ENCODE results near the gene KCNK1. TPM values are rescaled to one million over a fixed set of nuclear protein-coding genes. Genes with fewer than 3 reads are reported as not detected.
"Not testable (repeated sequence)": the region's sequence is repeated elsewhere in the genome, so short reads cannot be mapped to it uniquely, and the experiment has no call there.

The KCNK1 gene
- total RNA-seq, 2 experiments from 2014 or later = not detected

DNA sequence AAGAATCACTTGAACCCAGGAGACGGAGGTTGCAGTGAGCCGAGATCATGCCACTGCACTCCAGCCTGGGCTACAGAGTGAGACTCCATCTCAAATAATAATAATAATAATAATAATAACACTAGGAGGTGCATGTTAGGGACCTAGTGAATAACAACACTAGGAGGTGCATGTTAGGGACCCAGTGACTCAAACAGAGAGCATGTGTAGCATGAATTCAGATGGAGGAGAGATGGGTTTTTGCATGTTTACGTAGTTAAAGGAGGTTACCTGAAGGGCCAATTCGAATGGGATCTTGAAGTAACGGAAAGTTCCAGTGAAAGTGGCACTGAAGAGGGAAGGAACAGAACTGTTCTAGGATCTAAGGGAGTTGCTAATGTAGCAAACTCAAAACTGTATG is 7.1 kb upstream of the KCNK1 start:
- POLR2A ChIA-PET = no interaction called here
- no peak for DNase-seq
- Mint-ChIP-seq H3K4me3 (no peak overlapping the region), H3K4me1 (ENCODE audit: low read depth) (no peaks in the 10 kb centered on the region), H3K27me3 (peaks cover 17% of the 10 kb centered on the region), H3K27ac (no peak overlapping the region), H3K9me3 (no peaks in the 10 kb centered on the region), H3K36me3 (ENCODE audit: low read depth) (no peaks in the 10 kb centered on the region)
- TF ChIP-seq CTCF (IDR thresholded peaks at IDR 0.05) = no peak
- ATAC-seq = no peak
- intact Hi-C loops (cut with micrococcal nuclease) = no loop called here
- CTCF ChIA-PET = no interaction called here

GRCh38 chr1:233607252-233608119 is 6.4 kb upstream of the KCNK1 start:
- H3K9me3 Mint-ChIP-seq = no peaks in the 10 kb centered on the region
- ATAC-seq (no peak), DNase-seq (no peak)
- H3K4me3 Mint-ChIP-seq = no peak overlapping the region
- peaks cover 21% of the 10 kb centered on the region for H3K27me3 Mint-ChIP-seq
- no peaks in the 10 kb centered on the region for H3K36me3 Mint-ChIP-seq (ENCODE audit: low read depth)
- no peak for TF ChIP-seq CTCF (IDR thresholded peaks at IDR 0.05)
- POLR2A ChIA-PET = no interaction called here
- intact Hi-C loops (cut with micrococcal nuclease) = no loop called here
- no peaks in the 10 kb centered on the region for H3K4me1 Mint-ChIP-seq (ENCODE audit: low read depth)
- CTCF ChIA-PET = no interaction called here
- no peak overlapping the region for H3K27ac Mint-ChIP-seq

GRCh38 chr1:233608988-233609387 is 4.9 kb upstream of the KCNK1 start:
- ATAC-seq (no peak), DNase-seq (no peak)
- H3K27me3 Mint-ChIP-seq = peaks cover 30% of the 10 kb centered on the region
- H3K27ac Mint-ChIP-seq = no peak overlapping the region
- TF ChIP-seq CTCF (IDR thresholded peaks at IDR 0.05) = no peak
- ChIA-PET POLR2A (no interaction called here), CTCF (no interaction called here)
- H3K9me3 Mint-ChIP-seq = no peaks in the 10 kb centered on the region
- H3K4me1 Mint-ChIP-seq (ENCODE audit: low read depth) = peaks cover 2% of the 10 kb centered on the region
- no peak overlapping the region for H3K4me3 Mint-ChIP-seq
- intact Hi-C loops (cut with micrococcal nuclease) = no loop called here
- no peaks in the 10 kb centered on the region for H3K36me3 Mint-ChIP-seq (ENCODE audit: low read depth)

DNA sequence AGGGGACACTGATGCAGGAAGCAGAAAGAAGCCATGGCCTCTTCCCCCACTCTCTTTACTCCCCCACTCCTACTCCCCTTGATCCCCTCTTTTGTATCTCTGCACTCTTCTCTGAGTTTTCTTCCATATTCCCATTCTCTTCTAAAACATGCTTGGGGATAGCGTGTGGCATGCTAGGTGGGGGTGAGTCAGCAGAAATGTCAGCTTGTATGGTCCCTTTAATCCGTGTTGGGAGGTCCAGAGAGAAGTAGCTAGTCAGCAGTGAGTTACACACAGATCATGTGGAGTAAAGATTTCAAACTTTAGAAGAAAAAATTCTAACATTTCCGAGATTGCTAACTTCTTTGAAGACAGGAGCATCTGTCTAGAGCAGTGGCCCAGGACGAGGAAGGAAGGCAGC is 4.0 kb upstream of the KCNK1 start:
- ATAC-seq = no peak
- Mint-ChIP-seq H3K36me3 (ENCODE audit: low read depth) (no peaks in the 10 kb centered on the region), H3K27me3 (peaks cover 35% of the 10 kb centered on the region), H3K4me1 (ENCODE audit: low read depth) (peaks cover 2% of the 10 kb centered on the region), H3K4me3 (no peak overlapping the region), H3K9me3 (no peaks in the 10 kb centered on the region), H3K27ac (no peak overlapping the region)
- no peak for DNase-seq
- TF ChIP-seq CTCF (IDR thresholded peaks at IDR 0.05) = no peak
- intact Hi-C loops (cut with micrococcal nuclease) = no loop called here
- ChIA-PET CTCF (no interaction called here), POLR2A (no interaction called here)

DNA sequence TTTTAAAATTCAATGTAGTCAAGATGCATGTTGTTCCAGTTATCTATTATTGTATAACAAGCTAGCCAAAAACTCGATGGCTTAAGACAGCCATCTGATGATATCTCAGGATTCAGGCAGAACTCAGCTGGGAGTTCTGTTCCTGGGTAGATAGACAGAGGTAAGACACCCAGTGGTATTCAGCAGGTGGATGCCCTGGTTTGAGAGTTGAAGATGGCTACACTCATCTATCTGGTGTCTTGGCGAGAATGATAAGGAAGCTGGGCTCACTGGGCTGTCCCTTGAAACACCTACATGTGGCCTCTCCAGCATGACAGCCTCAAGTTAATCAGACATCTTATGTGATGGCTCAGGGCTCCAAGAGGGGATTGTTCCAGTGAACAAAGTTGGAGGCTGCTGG is 3.3 kb upstream of the KCNK1 start:
- intact Hi-C loops (cut with micrococcal nuclease) = no loop called here
- no peak overlapping the region for H3K4me3 Mint-ChIP-seq
- H3K27me3 Mint-ChIP-seq = peaks cover 42% of the 10 kb centered on the region
- H3K9me3 Mint-ChIP-seq = no peaks in the 10 kb centered on the region
- ChIA-PET POLR2A (no interaction called here), CTCF (no interaction called here)
- DNase-seq = no peak
- ATAC-seq = no peak
- no peaks in the 10 kb centered on the region for H3K36me3 Mint-ChIP-seq (ENCODE audit: low read depth)
- H3K4me1 Mint-ChIP-seq (ENCODE audit: low read depth) = peaks cover 2% of the 10 kb centered on the region
- TF ChIP-seq CTCF (IDR thresholded peaks at IDR 0.05) = no peak
- H3K27ac Mint-ChIP-seq = no peak overlapping the region

- H3K4me3 Mint-ChIP-seq; CTCF ChIA-PET; H3K27ac Mint-ChIP-seq; ATAC-seq; intact Hi-C loops (cut with micrococcal nuclease); H3K9me3 Mint-ChIP-seq; POLR2A ChIA-PET; H3K36me3 Mint-ChIP-seq (ENCODE audit: low read depth); H3K4me1 Mint-ChIP-seq (ENCODE audit: low read depth); DNase-seq: not testable (repeated sequence)
- peaks cover 47% of the 10 kb centered on the region for H3K27me3 Mint-ChIP-seq
Measured at GRCh38 chr1:233611363-233611762, 2.5 kb upstream of the KCNK1 start.

All from activated CD8-positive, alpha-beta T cell treated with anti-CD3 and anti-CD28 coated beads for 36 hours (primary cell).